IMR-90 (cell line): Measurements from ENCODE around the gene DPEP2NB. TPM values are rescaled to one million over a fixed set of nuclear protein-coding genes. Genes with fewer than 3 reads are reported as not detected.

ENCODE experiments used
- ATAC-seq: fragments of 200-7000 bp; cut with Tn5 transposase; 2 replicates; pipeline ENCODE4 v1.9.1; 2020; ENCODE audit warnings: low read depth, mild to moderate bottlenecking, moderate library complexity
- BruUV-seq: library from RNA; stranded (reverse); fragments of 400-500 nt; replicated peaks from 2 replicates; lab custom pipeline; 2021; lab: Mats Ljungman, UMichigan
- CTCF ChIA-PET: fragments of 300-600 bp; formaldehyde crosslinking; extraction: SDS; loops from one replicate; lab custom pipeline; 2021; ENCODE audit warnings: antibody characterized with exemption; lab: Yijun Ruan, JAX
- POLR2A ChIA-PET: fragments of 300-600 bp; sonication (Branson Sonifier 250); formaldehyde crosslinking; loops from one replicate; lab custom pipeline; 2022; ENCODE audit warnings: antibody characterized with exemption; ENCODE audit not compliant: unreplicated experiment; lab: Charles Lee
- DNase-seq: peaks from one replicate; pipeline ENCODE4 v3.0.0; 2013
- H2AFZ ChIP-seq: replicated peaks from 2 replicates; pipeline ENCODE3; 2013; ENCODE audit warnings: low read length, mild to moderate bottlenecking; ENCODE audit not compliant: poor library complexity
- H2AK5ac ChIP-seq: 2 replicates; pipeline ENCODE4 v1.6.1; 2013; ENCODE audit warnings: low read depth, low read length, inconsistent platforms
- H2AK9ac ChIP-seq: replicated peaks from 2 replicates; pipeline ENCODE3; 2013; ENCODE audit warnings: mild to moderate bottlenecking, low read depth, low read length, moderate library complexity; ENCODE audit not compliant: poor library complexity
- H2BK120ac ChIP-seq: 2 replicates; pipeline ENCODE4 v1.6.1; 2013; ENCODE audit warnings: low read depth, low read length, inconsistent platforms
- H2BK15ac ChIP-seq: 3 replicates; pipeline ENCODE4 v1.6.1; 2013; ENCODE audit warnings: low read depth, low read length, inconsistent platforms
- H2BK20ac ChIP-seq: 2 replicates; pipeline ENCODE4 v1.6.1; 2013; ENCODE audit warnings: low read depth, mild to moderate bottlenecking, inconsistent platforms, low read length, moderate library complexity
- H2BK5ac ChIP-seq: 2 replicates; pipeline ENCODE4 v1.6.1; 2013; ENCODE audit warnings: mild to moderate bottlenecking, low read depth, low read length, inconsistent platforms; ENCODE audit not compliant: poor library complexity, severe bottlenecking
- H3K14ac ChIP-seq: replicated peaks from 2 replicates; pipeline ENCODE4 v1.6.1; 2013; ENCODE audit warnings: low read depth, low read length, inconsistent platforms
- H3K18ac ChIP-seq: 2 replicates; pipeline ENCODE4 v1.6.1; 2013; ENCODE audit warnings: low read depth, low read length, control low read depth
- H3K23ac ChIP-seq: 2 replicates; pipeline ENCODE4 v1.6.1; 2013; ENCODE audit warnings: low read depth, low read length, inconsistent platforms
- H3K27ac ChIP-seq: 2 replicates; pipeline ENCODE4 v1.5.1; 2013; ENCODE audit warnings: mild to moderate bottlenecking, control low read depth, low read length; ENCODE audit not compliant: insufficient read depth
- H3K27me3 ChIP-seq: 2 replicates; pipeline ENCODE4 v1.6.1; 2013; ENCODE audit warnings: low read length; ENCODE audit not compliant: control insufficient read depth, insufficient read depth
- H3K36me3 ChIP-seq: 2 replicates; pipeline ENCODE4 v1.6.1; 2013; ENCODE audit warnings: low read length, mixed read lengths; ENCODE audit not compliant: control insufficient read depth, insufficient read depth
- H3K4ac ChIP-seq: 2 replicates; pipeline ENCODE4 v1.6.1; 2013; ENCODE audit warnings: low read depth, low read length, inconsistent platforms
- H3K4me1 ChIP-seq: 2 replicates; pipeline ENCODE4 v1.6.1; 2013; ENCODE audit warnings: low read length, mixed read lengths; ENCODE audit not compliant: control insufficient read depth, insufficient read depth
- H3K4me2 ChIP-seq: 2 replicates; pipeline ENCODE4 v1.6.1; 2013; ENCODE audit warnings: low read depth, mild to moderate bottlenecking, control low read depth, low read length, moderate library complexity
- H3K4me3 ChIP-seq: 2 replicates; pipeline ENCODE4 v1.5.1; 2013; ENCODE audit warnings: low read depth, mild to moderate bottlenecking, control low read depth, low read length, moderate library complexity; ENCODE audit not compliant: insufficient read depth
- H3K56ac ChIP-seq: 2 replicates; pipeline ENCODE4 v1.6.1; 2013; ENCODE audit warnings: low read length, inconsistent platforms; ENCODE audit not compliant: insufficient read depth; ENCODE audit errors: extremely low read depth
- H3K79me1 ChIP-seq, 2 experiments: 2 replicates each; pipeline ENCODE4 v1.6.1; 2013; ENCODE audit warnings: low read length in 2 of 2, inconsistent platforms in 1 of 2, low read depth in 1 of 2
- H3K9ac ChIP-seq: 2 replicates; pipeline ENCODE4 v1.6.1; 2013; ENCODE audit warnings: low read depth, low read length, control low read depth
- H3K9me1 ChIP-seq: 2 replicates; pipeline ENCODE4 v1.6.1; 2013; ENCODE audit warnings: low read length, inconsistent platforms; ENCODE audit not compliant: insufficient read depth
- H3K9me3 ChIP-seq: 2 replicates; pipeline ENCODE4 v1.6.1; 2013; ENCODE audit warnings: low read length; ENCODE audit not compliant: control insufficient read depth, insufficient read depth
- H4K20me1 ChIP-seq: 2 replicates; pipeline ENCODE4 v1.6.1; 2013; ENCODE audit warnings: low read length, inconsistent platforms; ENCODE audit not compliant: insufficient read depth
- H4K5ac ChIP-seq: 2 replicates; pipeline ENCODE4 v1.6.1; 2013; ENCODE audit warnings: mild to moderate bottlenecking, low read depth, low read length, control low read depth
- H4K8ac ChIP-seq, 2 experiments: 2 replicates each; pipeline ENCODE4 v1.6.1; 2013; ENCODE audit warnings: low read depth in 2 of 2, low read length in 2 of 2, control low read depth in 1 of 2, inconsistent platforms in 1 of 2
- H4K91ac ChIP-seq: 2 replicates; pipeline ENCODE4 v1.6.1; 2013; ENCODE audit warnings: low read depth, low read length, inconsistent platforms; ENCODE audit not compliant: insufficient read depth
- CEBPB ChIP-seq: IDR thresholded peaks from 2 replicates; pipeline ENCODE4 v1.6.1; 2012; ENCODE audit warnings: low read depth, low read length, improper control_type of control experiment
- MXI1 ChIP-seq: IDR thresholded peaks from 2 replicates; pipeline ENCODE4 v1.6.1; 2012; ENCODE audit warnings: low read depth, mild to moderate bottlenecking, low read length, moderate library complexity, borderline replicate concordance
- WGBS, 2 experiments: methylation state at CpG; one replicate each; pipeline versions ENCODE4 v1.1.5 to v1.1.7; 2013; ENCODE audit warnings: missing lambda C conversion rate in 2 of 2; ENCODE audit not compliant: insufficient read length in 1 of 2; ENCODE audit errors: extremely low coverage in 2 of 2; 5-methylcytosine and 5-hydroxymethylcytosine counted together
- dilution Hi-C: fragments of 300-500 bp; cut with HindIII; formaldehyde crosslinking; loops from one replicate; pipeline ENCODE4 v1.14.3; 2018; ENCODE audit warnings: low sequenced_read_pairs; ENCODE audit not compliant: unreplicated experiment
- in situ Hi-C: fragments of 300-500 bp; cut with MboI; formaldehyde crosslinking; loops from 3 replicates; pipeline ENCODE4 v1.14.3; 2019; ENCODE audit warnings: low sequenced_read_pairs, inconsistent platforms, mixed read lengths
- intact Hi-C: fragments of 100-400 bp; cut with micrococcal nuclease; formaldehyde crosslinking; loops from 2 replicates; pipeline ENCODE4 v1.10.0; 2022
- polyA plus RNA-seq, 3 experiments: library from polyadenylated mRNA; depleted of rRNA; stranded (reverse); fragments of >200 nt; gene quantifications; 2 replicates each; pipeline ENCODE4 v1.2.3, GENCODE V29; 2012; ENCODE audit warnings: low replicate concordance in 1 of 3
- total RNA-seq: library from RNA; depleted of rRNA; stranded (reverse); fragments of >200 nt; gene quantifications from 2 replicates; pipeline ENCODE4 v1.2.3, GENCODE V29; 2012
- TF ChIP-seq, protein P1 (sequence below): fragments of 150-350 bp; IDR thresholded peaks from 2 replicates; pipeline ENCODE4 v1.6.1; 2017; ENCODE audit warnings: mild to moderate bottlenecking, antibody characterized with exemption, low read length, low read depth
- TF ChIP-seq, protein P2 (sequence below): fragments of 150-350 bp; IDR thresholded peaks from 2 replicates; pipeline ENCODE4 v1.6.1; 2016; ENCODE audit warnings: low read depth, mild to moderate bottlenecking, low read length, moderate library complexity, borderline replicate concordance

Gene DPEP2NB
- total and polyA plus RNA-seq, 2 of the 4 experiments (the other 2 are of a cell fraction), result not detected

DNA sequence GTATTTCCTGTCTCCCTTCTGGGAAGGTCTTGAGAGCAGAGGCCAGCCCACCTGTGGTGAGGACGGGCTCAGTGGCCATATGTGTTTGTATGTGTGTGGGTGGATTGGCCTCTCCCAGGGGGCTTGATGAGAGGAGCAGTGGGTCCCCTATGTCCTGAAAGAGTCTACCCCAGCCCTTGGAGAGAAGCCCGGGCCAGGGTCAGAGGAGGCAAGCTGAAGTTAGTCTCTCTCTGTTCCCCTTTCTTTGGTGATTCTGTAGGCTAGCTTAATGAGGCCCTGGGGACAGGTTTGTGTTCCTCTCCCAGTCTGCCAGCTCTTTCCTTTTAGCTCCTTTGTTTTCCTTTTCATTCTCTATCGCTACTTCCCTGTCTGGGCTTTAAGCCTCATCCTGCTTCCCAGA is 45.7 kb upstream of the DPEP2NB start:
- Histone ChIP-seq H2AK5ac (no peak overlapping the region), H2BK5ac (no peak overlapping the region), H3K36me3 (peaks cover 11% of the 10 kb centered on the region; the same call in 1 of the 2 replicates), H3K9ac (no peak overlapping the region), H2AFZ (no peak overlapping the region), H3K4me1 (peaks cover 16% of the 10 kb centered on the region), H3K14ac (no peak overlapping the region), H2BK20ac (no peak overlapping the region), H3K9me1 (peaks cover 14% of the 10 kb centered on the region), H2BK120ac (no peak overlapping the region), H3K4ac (no peak overlapping the region), H4K8ac (no peak overlapping the region), H2AK9ac (no peak overlapping the region), H2BK15ac (no peak overlapping the region), H3K9me3 (no peaks in the 10 kb centered on the region), H3K79me1 (0 out of 4 replicates have a peak, but pooled peaks cover 0 to 5% of the 10 kb centered on the region in 2 experiments), H4K91ac (no peak overlapping the region), H3K27ac (no peak overlapping the region), H4K5ac (no peak overlapping the region), H4K20me1 (peaks cover 23% of the 10 kb centered on the region), H3K56ac (no peak overlapping the region), H3K18ac (no peak overlapping the region), H3K23ac (no peak overlapping the region), H3K4me3 (no peak overlapping the region), H3K27me3 (no peaks in the 10 kb centered on the region), H3K4me2 (no peak overlapping the region)
- TF ChIP-seq, protein P1, sequence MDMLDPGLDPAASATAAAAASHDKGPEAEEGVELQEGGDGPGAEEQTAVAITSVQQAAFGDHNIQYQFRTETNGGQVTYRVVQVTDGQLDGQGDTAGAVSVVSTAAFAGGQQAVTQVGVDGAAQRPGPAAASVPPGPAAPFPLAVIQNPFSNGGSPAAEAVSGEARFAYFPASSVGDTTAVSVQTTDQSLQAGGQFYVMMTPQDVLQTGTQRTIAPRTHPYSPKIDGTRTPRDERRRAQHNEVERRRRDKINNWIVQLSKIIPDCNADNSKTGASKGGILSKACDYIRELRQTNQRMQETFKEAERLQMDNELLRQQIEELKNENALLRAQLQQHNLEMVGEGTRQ, result no peak
- no peak for TF ChIP-seq MXI1
- no peak for TF ChIP-seq CEBPB
- TF ChIP-seq, protein P2, sequence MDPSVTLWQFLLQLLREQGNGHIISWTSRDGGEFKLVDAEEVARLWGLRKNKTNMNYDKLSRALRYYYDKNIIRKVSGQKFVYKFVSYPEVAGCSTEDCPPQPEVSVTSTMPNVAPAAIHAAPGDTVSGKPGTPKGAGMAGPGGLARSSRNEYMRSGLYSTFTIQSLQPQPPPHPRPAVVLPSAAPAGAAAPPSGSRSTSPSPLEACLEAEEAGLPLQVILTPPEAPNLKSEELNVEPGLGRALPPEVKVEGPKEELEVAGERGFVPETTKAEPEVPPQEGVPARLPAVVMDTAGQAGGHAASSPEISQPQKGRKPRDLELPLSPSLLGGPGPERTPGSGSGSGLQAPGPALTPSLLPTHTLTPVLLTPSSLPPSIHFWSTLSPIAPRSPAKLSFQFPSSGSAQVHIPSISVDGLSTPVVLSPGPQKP, result no peak
- CTCF ChIA-PET, result no interaction called here
- intact Hi-C loops (no loop called here), dilution Hi-C loops (no loop called here), in situ Hi-C loops (no loop called here)
- no peak for DNase-seq
- POLR2A ChIA-PET, result no interaction called here
- ATAC-seq, result no peak
- no TSS peak for BruUV-seq
- 100% methylated on average over 2 of the region's 3 CpGs; no CpG with 5 or more reads in 1 of the 2 experiments for WGBS, 2 experiments
